GM19372 (cell line): Measurements from ENCODE around the gene EIF2S1.
"Not testable (repeated sequence)": the region's sequence is repeated elsewhere in the genome, so short reads cannot be mapped to it uniquely, and the experiment has no call there.

Experiments
- ATAC-seq: cut with Tn5 transposase; IDR thresholded peaks from one replicate; pipeline ENCODE4 v1.9.1; 2021; ENCODE audit warnings: mild to moderate bottlenecking, low read depth, moderate library complexity; ENCODE audit not compliant: unreplicated experiment

Gene EIF2S1

DNA sequence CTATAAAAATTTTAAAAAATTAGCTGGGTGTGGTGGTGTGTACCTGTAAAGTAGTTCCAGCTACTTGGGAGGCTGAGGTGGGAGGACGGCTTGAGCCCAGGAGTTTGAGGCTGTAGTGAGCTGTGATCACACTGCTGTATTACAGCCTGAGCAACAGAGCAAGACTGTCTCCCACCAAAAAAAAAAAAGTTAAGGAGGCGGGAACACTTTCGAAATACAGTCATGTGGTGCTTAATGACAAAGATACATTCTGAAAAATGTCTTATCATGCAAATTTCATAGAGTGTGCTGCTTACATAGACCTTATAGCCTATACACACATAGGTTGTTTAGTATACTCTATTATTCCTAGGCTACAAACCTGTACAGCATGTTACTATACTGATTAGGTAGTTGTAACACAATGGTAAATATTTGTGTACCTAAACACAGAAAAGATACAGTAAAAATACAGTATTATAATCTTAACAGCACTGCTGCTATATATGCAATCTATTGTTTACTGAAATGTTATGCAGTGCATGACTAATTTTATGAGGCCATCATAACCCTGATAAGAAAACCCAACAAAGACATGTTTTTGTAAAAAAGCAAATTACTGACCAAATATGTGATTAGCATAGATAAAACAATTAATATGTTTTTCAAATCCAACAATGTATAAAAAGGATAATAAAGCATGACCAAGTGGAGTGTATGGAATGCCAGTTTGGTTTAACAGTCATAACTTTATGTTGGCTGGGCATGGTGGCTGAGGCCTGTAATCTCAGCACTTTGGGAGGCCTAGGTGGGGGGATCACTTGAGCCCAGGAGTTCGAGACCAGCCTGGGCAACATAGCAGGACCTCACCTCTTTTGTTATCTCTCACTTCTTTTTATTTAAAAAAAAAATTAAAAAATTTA lies 11.4 kb downstream of the EIF2S1 start:
- ATAC-seq, result no peak

- no peak for ATAC-seq
These were observed 12.7 kb downstream of the EIF2S1 start for GRCh38 chr14:67372833-67373232.

GRCh38 chr14:67373347-67373746 lies 13.2 kb downstream of the EIF2S1 start:
- ATAC-seq, result no peak

GRCh38 chr14:67377916-67378315 lies 17.8 kb downstream of the EIF2S1 start:
- peak; percentile 49 for ATAC-seq

DNA sequence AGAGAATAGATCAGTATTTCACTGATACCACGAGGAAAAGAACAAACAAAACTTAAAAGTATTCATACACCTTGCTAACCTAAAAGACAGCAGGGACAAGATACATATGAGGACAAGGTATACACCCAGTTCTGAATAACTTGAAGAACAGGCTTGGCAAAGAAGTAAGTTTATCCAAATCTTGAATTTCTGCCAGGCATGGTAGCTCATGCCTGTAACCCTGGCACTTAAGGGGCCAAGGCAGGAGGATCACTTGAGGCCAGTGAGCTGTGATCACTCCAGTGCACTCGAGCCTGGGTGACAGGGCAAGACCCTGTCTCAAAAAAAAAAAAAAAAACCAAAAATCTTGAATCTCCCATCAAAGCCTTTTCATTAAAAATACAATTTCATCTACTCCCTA lies 25.0 kb downstream of the EIF2S1 start:
- ATAC-seq, result no peak

DNA sequence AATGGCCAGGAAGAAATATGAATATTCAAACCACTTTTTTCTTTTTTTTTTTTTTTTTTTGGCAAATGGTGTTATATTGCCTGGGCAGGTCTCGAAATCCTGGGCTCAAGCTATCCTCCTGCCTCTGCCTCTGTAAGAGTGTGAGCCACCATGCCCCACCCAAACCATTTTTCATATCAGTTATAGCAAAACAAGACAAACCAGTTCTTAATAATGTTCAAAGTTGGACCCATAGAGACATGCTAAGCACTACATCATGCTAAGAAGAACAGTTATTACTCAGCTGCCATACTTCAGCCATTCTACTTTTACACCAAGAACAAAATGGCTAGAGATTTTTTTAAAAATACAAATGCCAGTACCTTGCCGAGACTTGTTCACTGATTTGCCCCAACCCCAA lies 25.5 kb downstream of the EIF2S1 start:
- no peak for ATAC-seq

DNA sequence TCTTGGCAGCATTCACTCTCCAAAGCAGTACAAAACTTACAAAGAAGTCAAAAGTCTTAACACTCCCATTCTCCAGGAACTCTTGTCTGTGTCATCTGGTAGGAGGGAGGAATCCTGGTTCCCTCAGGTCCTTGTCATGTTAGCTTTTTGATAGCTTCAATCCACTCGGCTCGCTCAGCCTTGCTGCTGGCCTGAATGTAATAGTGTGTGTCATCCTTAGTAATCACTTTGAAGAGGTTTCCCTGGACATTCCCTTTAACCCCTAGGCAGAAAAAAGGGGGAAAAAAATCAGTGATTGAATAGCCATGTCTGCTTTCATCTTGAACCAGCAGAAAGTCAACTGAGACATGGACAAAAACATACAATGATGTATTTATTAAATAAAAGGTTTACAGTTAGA lies 27.1 kb downstream of the EIF2S1 start:
- ATAC-seq, result no peak

DNA sequence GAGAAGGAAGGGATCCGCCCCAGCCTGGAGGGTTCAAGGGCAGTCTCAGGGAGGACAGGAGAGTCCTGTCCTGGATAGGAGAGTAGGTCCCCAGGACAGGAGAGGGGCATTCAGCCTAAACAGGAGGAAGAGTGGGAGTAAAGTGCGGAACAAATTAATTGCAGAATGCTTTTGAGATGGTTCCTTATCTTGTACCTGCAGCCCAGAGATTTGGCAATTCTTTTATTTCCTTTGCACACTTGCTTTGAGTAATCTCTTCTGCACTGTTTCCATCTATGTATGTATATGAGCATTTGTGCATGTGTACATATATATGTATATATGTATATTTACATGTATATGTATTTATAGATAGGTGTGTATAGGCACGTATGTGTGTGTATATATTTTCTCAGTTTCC lies 29.1 kb downstream of the EIF2S1 start:
- ATAC-seq, result no peak

GRCh38 chr14:67389811-67390534 lies 29.8 kb downstream of the EIF2S1 start:
- ATAC-seq, result no peak

DNA sequence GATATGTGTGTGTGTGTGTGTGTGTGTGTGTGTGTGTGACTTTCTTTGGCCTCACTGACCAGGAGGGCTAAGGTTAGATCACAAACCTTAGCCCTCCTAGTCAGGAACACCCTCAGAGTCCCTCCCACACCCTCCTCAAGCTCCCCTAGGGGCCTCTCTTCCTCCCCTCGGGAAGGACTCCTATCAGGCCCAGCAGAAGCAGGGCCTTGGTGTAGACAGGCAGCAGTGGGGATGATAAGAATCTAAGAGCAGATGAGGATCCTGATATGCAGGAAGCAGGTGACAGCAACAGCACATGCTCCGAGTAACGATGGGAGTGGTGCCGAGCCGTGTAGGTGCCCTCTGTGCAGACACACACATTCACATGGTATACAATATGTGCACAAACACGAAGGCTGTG lies 31.1 kb downstream of the EIF2S1 start:
- ATAC-seq, result no peak

DNA sequence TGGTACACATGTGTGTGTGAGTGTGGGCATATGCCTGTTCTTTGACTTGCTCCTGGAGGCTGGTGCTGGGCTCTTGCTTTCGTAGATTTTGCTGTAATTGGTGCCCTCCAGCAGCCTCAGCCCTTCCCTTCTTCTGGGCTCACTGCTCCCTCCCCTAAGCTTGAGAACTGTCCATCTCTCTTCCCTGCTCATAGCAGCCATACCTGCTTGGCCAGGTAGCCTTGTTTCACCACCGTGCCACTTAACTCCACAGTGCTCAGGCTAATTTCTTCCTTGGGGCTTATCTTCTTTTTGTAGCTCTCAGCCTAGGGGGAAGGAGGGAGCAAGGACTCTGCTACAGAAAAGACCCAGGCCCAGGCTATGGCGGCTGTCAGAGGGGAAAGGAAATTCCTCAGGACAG lies 32.0 kb downstream of the EIF2S1 start:
- ATAC-seq, result no peak

- ATAC-seq, result no peak
These were observed 32.7 kb downstream of the EIF2S1 start for GRCh38 chr14:67392800-67393199.

DNA sequence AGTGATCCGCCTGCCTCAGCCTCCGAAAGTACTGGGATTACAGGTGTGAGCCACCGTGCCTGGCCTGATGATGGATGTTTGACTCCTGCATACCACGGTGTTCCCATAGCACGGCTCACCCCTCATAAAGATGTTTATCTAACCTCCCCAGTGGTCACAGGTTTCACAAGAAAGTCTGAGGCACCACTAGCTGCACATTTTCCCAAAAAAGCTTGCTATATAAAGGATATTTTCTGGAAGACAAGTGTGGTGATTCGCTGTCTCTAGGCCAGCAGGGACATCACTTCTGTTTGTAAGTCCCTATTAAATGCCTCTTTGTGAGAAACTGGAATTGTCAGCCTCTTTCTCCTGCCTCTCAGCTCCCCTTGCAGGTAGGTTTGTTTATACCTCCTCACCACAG lies 33.6 kb downstream of the EIF2S1 start:
- ATAC-seq, result no peak

DNA sequence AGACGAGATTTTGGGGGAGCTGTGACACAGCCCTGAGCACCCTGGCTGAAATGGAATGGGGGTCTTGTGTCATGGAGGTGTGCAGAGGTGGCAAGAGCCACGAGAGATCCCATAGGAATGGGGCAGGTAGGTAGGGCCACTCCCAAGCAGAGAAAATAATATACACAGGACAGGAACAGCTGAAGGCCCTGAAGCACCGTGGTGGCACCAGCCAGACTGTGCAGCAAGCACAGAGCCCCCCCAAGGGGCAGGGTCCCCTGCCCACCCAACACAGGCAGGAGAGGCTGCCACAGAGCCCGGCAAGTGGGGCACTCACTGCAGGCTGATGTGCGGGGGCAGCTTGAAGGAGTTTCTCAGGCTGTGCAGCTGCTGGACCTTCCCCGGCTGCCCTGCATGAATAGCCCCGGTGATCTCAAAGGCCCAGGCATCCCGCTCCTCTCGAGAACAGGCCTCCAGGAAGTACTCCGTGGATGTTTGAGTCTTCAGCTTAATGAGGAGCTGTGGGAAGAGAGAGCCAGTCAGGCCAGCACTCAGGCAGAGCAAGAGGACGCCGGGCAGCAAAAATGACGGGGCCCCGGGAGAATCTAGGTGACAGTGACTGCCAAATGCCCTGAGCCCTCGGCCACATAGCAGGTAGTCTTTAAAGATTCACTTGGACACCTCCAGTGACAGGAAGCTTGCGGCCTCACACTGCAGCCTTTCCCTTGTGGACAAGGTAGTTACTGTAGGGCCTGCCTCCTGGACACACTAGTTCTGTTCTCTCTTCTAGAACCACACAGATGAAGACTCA lies 35.2 kb downstream of the EIF2S1 start:
- ATAC-seq, result no peak

DNA sequence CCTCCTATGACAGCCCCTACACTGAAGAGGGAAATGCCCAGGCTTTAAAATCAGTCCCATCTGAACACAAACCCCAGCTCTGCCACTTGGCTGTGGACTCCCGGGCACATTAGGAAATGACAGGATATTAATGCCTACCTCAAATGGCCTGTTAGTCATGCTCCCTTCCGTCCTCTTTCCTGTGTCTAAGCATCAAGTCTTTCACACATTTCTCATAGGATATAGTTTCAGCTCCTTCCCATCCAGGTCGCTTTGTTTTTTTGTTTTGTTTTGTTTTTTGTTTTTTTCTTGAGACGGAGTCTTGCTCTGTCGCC lies 35.7 kb downstream of the EIF2S1 start:
- no peak for ATAC-seq

DNA sequence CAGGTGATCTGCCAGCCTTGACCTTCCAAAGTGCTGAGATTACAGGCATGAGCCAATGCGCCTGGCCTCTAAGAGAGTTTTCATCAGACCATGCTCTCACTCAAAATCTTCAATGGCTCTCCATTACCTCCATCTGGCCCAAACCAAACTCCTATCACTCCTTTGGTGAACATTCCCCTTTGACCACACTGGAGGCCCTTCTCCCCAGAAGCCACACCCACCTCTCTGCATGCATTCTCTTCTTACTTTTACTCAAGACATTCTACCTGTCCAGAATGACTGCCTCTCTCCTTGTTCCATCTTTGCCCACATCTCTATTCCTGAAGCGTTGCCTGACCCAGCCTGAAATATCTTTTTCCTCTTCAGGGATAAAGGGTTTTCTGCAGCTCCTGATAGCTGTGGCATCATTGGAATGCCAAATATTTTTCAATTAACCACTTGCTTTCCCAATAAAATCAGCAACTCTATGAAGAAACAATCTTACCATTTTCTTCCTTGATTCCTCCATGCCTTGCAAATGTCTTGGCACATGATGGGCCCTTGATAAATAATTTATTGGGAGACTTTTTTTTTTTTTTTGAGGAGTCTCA lies 36.3 kb downstream of the EIF2S1 start:
- ATAC-seq, result no peak

GRCh38 chr14:67397536-67397935 lies 37.4 kb downstream of the EIF2S1 start:
- ATAC-seq, result no peak

DNA sequence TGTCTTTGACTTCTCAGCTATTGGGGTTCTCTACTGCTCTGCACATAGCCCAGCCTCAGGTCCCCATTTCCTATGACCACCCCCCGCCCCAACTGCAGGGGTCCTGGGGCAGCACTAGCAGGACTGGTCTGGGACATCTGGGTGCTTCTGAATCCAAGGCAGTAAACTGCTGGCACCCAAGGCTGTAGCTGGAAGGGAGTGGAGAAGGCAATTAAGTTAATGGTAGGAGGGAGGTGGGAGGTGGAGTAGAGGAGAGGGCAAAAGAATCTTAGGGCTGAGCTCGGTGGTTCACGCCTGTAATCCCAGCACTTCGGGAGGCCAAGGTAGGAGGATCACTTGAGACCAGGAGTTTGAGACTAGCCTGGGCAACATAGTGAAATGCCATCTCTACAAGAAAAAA lies 40.3 kb downstream of the EIF2S1 start:
- no peak for ATAC-seq

DNA sequence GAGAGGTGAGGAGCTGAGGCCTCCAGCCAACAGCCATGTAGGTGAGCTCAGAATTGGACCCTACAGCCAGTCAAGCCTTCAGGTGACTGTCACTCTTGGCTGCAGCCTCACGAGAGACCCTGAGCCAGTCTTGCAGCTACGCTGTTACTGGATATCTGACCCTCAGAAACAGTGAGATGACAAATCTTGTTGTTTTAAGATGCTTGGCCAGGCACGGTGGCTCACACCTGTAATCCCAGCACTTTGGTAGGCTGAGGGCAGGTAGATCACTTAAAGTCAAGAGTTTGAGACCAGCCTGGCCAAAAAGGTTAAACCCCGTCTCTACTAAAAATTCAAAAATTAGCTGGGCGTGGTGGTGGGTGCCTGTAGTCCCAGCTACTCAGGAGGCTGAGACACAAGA lies 45.6 kb downstream of the EIF2S1 start:
- ATAC-seq, result no peak

- ATAC-seq, result not testable (repeated sequence)
These were observed 48.1 kb downstream of the EIF2S1 start for GRCh38 chr14:67408122-67408801.
